HEK293 (cell line): ENCODE measurements around the gene DOK7.
A peak's percentile ranks its signal among the peaks of the same experiment; 100 is the strongest.

Experiments
- CTCF ChIP-seq: fragments of 450-650 bp; formaldehyde crosslinking; IDR thresholded peaks from 2 replicates; pipeline ENCODE4 v1.5.1; 2016; ENCODE audit warnings: missing biosample characterization, missing genetic modification characterization
- GLIS1 ChIP-seq: fragments of 450-650 bp; formaldehyde crosslinking; IDR thresholded peaks from 2 replicates; pipeline ENCODE4 v1.5.1; 2016; ENCODE audit warnings: missing biosample characterization, missing genetic modification characterization
- IKZF3 ChIP-seq: fragments of 450-650 bp; IDR thresholded peaks from 2 replicates; pipeline ENCODE4 v1.5.0; 2018; ENCODE audit warnings: missing biosample characterization, mild to moderate bottlenecking, missing genetic modification characterization, moderate library complexity
- MZF1 ChIP-seq: fragments of 450-650 bp; formaldehyde crosslinking; IDR thresholded peaks from 2 replicates; pipeline ENCODE4 v1.5.1; 2017; ENCODE audit warnings: missing biosample characterization, missing genetic modification characterization, borderline replicate concordance
- PRDM1 ChIP-seq: fragments of 450-650 bp; formaldehyde crosslinking; IDR thresholded peaks from 2 replicates; pipeline ENCODE4; 2016; ENCODE audit warnings: missing biosample characterization, missing genetic modification characterization
- SALL2 ChIP-seq: fragments of 450-650 bp; formaldehyde crosslinking; IDR thresholded peaks from 2 replicates; pipeline ENCODE4 v1.5.0; 2017; ENCODE audit warnings: missing biosample characterization, mild to moderate bottlenecking, missing genetic modification characterization, borderline replicate concordance
- WT1 ChIP-seq: fragments of 450-650 bp; formaldehyde crosslinking; IDR thresholded peaks from 2 replicates; pipeline ENCODE4 v1.5.1; 2016; ENCODE audit warnings: missing biosample characterization, missing genetic modification characterization
- ZBTB10 ChIP-seq: fragments of 450-650 bp; formaldehyde crosslinking; IDR thresholded peaks from 2 replicates; pipeline ENCODE4 v1.5.1; 2016; ENCODE audit warnings: missing biosample characterization, missing genetic modification characterization
- ZFHX2 ChIP-seq: fragments of 450-650 bp; formaldehyde crosslinking; conservative IDR thresholded peaks from 2 replicates; pipeline ENCODE4 v1.5.1; 2016; ENCODE audit warnings: missing biosample characterization, missing genetic modification characterization
- ZNF24 ChIP-seq: fragments of 450-650 bp; formaldehyde crosslinking; IDR thresholded peaks from 2 replicates; pipeline ENCODE4 v1.5.1; 2016; ENCODE audit warnings: missing biosample characterization, missing genetic modification characterization
- ZNF274 ChIP-seq, 2 experiments: fragments of 200-500 bp in 1 of 2; fragments of 450-650 bp in 1 of 2; sonication (Bioruptor generic) in 1 of 2; formaldehyde crosslinking in 1 of 2; IDR thresholded peaks; 2 replicates each; pipeline versions ENCODE4 v1.5.1 to v1.6.1; 2014 to 2016; ENCODE audit warnings: borderline replicate concordance in 1 of 2, inconsistent platforms in 1 of 2, low read length in 1 of 2, missing biosample characterization in 1 of 2, missing genetic modification characterization in 1 of 2
- TF ChIP-seq, protein P1 (sequence below): fragments of 450-650 bp; formaldehyde crosslinking; IDR thresholded peaks from 2 replicates; pipeline ENCODE4 v1.5.1; 2016; ENCODE audit warnings: missing biosample characterization, missing genetic modification characterization, low read depth

- TF ChIP-seq GLIS1, result no peak
- no peak for TF ChIP-seq ZNF24
- no peak for TF ChIP-seq ZBTB10 (tag by site-specific recombination)
- no peak for TF ChIP-seq WT1 (tag by site-specific recombination)
- no peak for TF ChIP-seq CTCF (tag by site-specific recombination)
- TF ChIP-seq ZFHX2 (tag by site-specific recombination), result no peak
- TF ChIP-seq PRDM1 (tag by site-specific recombination), result no peak
- TF ChIP-seq, protein P1, sequence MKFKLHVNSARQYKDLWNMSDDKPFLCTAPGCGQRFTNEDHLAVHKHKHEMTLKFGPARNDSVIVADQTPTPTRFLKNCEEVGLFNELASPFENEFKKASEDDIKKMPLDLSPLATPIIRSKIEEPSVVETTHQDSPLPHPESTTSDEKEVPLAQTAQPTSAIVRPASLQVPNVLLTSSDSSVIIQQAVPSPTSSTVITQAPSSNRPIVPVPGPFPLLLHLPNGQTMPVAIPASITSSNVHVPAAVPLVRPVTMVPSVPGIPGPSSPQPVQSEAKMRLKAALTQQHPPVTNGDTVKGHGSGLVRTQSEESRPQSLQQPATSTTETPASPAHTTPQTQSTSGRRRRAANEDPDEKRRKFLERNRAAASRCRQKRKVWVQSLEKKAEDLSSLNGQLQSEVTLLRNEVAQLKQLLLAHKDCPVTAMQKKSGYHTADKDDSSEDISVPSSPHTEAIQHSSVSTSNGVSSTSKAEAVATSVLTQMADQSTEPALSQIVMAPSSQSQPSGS, result peak; percentile 39; the same call in 1 of the 2 replicates
- TF ChIP-seq IKZF3, result no peak
- no peak for TF ChIP-seq SALL2
- no peak for TF ChIP-seq MZF1 (tag by site-specific recombination)
- no peak for TF ChIP-seq ZNF274 (IDR thresholded peaks at IDR 0.05; ENCODE audit: low read length)
- TF ChIP-seq ZNF274 (tag by site-specific recombination; IDR thresholded peaks at IDR 0.05; ENCODE audit: borderline replicate concordance), result no peak
Observed at GRCh38 chr4:3467601-3468031, 4.5 kb downstream of the DOK7 start.
